Neural progenitor cell (in vitro differentiated cells): Measurements from ENCODE around the gene GRB2. TPM values are rescaled to one million over a fixed set of nuclear protein-coding genes. Genes with fewer than 3 reads are reported as not detected.

Experiments
- DNase-seq: peaks from one replicate; pipeline ENCODE4 v3.0.0-alpha.2; 2016; ENCODE audit warnings: low spot score
- H2AFZ ChIP-seq: fragments of 200-600 bp; sonication (generic); replicated peaks from 2 replicates; pipeline ENCODE4 v1.6.1; 2016; ENCODE audit warnings: antibody characterized with exemption
- H3F3A ChIP-seq: fragments of 200-600 bp; sonication (generic); 2 replicates; pipeline ENCODE4 v1.6.1; 2016; ENCODE audit warnings: antibody characterized with exemption, low read depth
- H3K27ac ChIP-seq: fragments of 200-600 bp; sonication (generic); 2 replicates; pipeline ENCODE4 v1.5.1; 2016; ENCODE audit warnings: mild to moderate bottlenecking
- H3K27me3 ChIP-seq: fragments of 200-600 bp; sonication (generic); 2 replicates; pipeline ENCODE4 v1.6.1; 2016; ENCODE audit warnings: mild to moderate bottlenecking, moderate library complexity
- H3K36me3 ChIP-seq: fragments of 200-600 bp; sonication (generic); 2 replicates; pipeline ENCODE4 v1.5.1; 2016
- H3K4me1 ChIP-seq: fragments of 200-600 bp; sonication (generic); 2 replicates; pipeline ENCODE4 v1.6.1; 2016; ENCODE audit warnings: mixed run types
- H3K4me2 ChIP-seq: fragments of 200-600 bp; sonication (generic); 2 replicates; pipeline ENCODE4 v1.6.1; 2016
- H3K4me3 ChIP-seq: fragments of 200-600 bp; sonication (generic); 2 replicates; pipeline ENCODE4 v1.5.1; 2016
- H3K79me2 ChIP-seq: fragments of 200-600 bp; sonication (generic); 2 replicates; pipeline ENCODE4 v1.6.1; 2016; ENCODE audit warnings: low read depth
- H3K9ac ChIP-seq: fragments of 200-600 bp; sonication (generic); 2 replicates; pipeline ENCODE4 v1.6.1; 2016
- H3K9me3 ChIP-seq: fragments of 200-600 bp; sonication (generic); 2 replicates; pipeline ENCODE4 v1.5.1; 2016; ENCODE audit warnings: low read depth
- H4K20me1 ChIP-seq: fragments of 200-600 bp; sonication (generic); 2 replicates; pipeline ENCODE4 v1.6.1; 2016; ENCODE audit warnings: low read depth
- H3K27ac Mint-ChIP-seq: 3 replicates; pipeline ENCODE4 v1.8.0; 2021; ENCODE audit warnings: mixed read lengths
- H3K27me3 Mint-ChIP-seq: 2 replicates; pipeline ENCODE4 v1.8.0; 2022; ENCODE audit warnings: low read depth, mild to moderate bottlenecking, inconsistent platforms, moderate library complexity, mixed read lengths; ENCODE audit not compliant: insufficient read depth
- H3K36me3 Mint-ChIP-seq: 3 replicates; pipeline ENCODE4 v1.8.0; 2021; ENCODE audit warnings: mixed read lengths
- H3K4me1 Mint-ChIP-seq: 3 replicates; pipeline ENCODE4 v1.8.0; 2021; ENCODE audit warnings: mixed read lengths
- H3K4me3 Mint-ChIP-seq: 3 replicates; pipeline ENCODE4 v1.8.0; 2021; ENCODE audit warnings: mild to moderate bottlenecking, moderate library complexity, mixed read lengths
- H3K9me3 Mint-ChIP-seq: 3 replicates; pipeline ENCODE4 v1.8.0; 2020; ENCODE audit warnings: mixed read lengths
- EZH2 ChIP-seq: fragments of 200-600 bp; sonication (generic); IDR thresholded peaks from 2 replicates; pipeline ENCODE4 v1.6.1; 2017; ENCODE audit warnings: antibody characterized with exemption, mild to moderate bottlenecking, moderate library complexity
- EZH2phosphoT487 ChIP-seq: fragments of 200-600 bp; sonication (generic); IDR thresholded peaks from 2 replicates; pipeline ENCODE4 v1.6.1; 2017; ENCODE audit warnings: antibody characterized with exemption
- total RNA-seq: library from RNA; depleted of rRNA; stranded (reverse); fragments of >200 nt; gene quantifications from 2 replicates; pipeline ENCODE4 v1.2.3, GENCODE V29; 2015; ENCODE audit warnings: low replicate concordance
- TF ChIP-seq, protein P1 (sequence below): fragments of 200-600 bp; sonication (generic); IDR thresholded peaks from 2 replicates; pipeline ENCODE4 v1.5.1; 2017; ENCODE audit warnings: antibody characterized with exemption, mild to moderate bottlenecking

GRB2 gene
- total RNA-seq, 1 donor from 2014 or later = 72.5 TPM

DNA sequence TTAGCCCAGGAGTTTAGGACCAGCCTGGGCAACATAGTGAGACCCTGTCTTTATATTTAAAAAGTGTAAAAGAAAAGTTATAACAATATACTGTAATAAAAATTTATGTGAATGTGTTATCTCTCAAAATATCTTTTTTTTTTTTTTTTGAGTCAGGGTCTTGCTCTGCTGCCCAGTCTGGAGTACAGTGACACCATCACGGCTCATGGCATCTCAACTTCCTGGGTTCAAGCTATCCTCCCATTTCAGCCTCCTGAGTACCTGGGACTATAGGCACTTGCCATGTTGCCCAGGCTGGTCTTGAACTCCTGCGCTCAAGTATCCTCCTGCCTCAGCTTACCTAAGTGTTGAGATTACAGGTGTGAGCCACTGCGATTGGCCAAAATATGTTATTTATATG lies 70.8 kb downstream of the GRB2 start:
- Mint-ChIP-seq H3K9me3 (no peaks in the 10 kb centered on the region), H3K4me1 (peaks cover 12% of the 10 kb centered on the region), H3K27ac (no peak overlapping the region), H3K36me3 (peaks cover 2% of the 10 kb centered on the region), H3K27me3 (peaks cover 2% of the 10 kb centered on the region), H3K4me3 (no peak overlapping the region)
- H3K9me3 ChIP-seq = no peaks in the 10 kb centered on the region
- H3K36me3 ChIP-seq = no peaks in the 10 kb centered on the region
- no peak overlapping the region for H3K4me2 ChIP-seq
- no peak overlapping the region for H3K27ac ChIP-seq
- no peaks in the 10 kb centered on the region for H3K4me1 ChIP-seq
- H3K27me3 ChIP-seq = no peaks in the 10 kb centered on the region
- peaks cover 45% of the 10 kb centered on the region for H4K20me1 ChIP-seq
- H3K4me3 ChIP-seq = no peak overlapping the region
- peaks cover 63% of the 10 kb centered on the region for H3K79me2 ChIP-seq
- no peak overlapping the region for H2AFZ ChIP-seq
- TF ChIP-seq, protein P1, sequence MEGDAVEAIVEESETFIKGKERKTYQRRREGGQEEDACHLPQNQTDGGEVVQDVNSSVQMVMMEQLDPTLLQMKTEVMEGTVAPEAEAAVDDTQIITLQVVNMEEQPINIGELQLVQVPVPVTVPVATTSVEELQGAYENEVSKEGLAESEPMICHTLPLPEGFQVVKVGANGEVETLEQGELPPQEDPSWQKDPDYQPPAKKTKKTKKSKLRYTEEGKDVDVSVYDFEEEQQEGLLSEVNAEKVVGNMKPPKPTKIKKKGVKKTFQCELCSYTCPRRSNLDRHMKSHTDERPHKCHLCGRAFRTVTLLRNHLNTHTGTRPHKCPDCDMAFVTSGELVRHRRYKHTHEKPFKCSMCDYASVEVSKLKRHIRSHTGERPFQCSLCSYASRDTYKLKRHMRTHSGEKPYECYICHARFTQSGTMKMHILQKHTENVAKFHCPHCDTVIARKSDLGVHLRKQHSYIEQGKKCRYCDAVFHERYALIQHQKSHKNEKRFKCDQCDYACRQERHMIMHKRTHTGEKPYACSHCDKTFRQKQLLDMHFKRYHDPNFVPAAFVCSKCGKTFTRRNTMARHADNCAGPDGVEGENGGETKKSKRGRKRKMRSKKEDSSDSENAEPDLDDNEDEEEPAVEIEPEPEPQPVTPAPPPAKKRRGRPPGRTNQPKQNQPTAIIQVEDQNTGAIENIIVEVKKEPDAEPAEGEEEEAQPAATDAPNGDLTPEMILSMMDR = no peak
- no peak for TF ChIP-seq EZH2phosphoT487
- TF ChIP-seq EZH2 = no peak
- DNase-seq = no peak
- H3K9ac ChIP-seq = no peak overlapping the region
- H3F3A ChIP-seq = peaks cover 4% of the 10 kb centered on the region

DNA sequence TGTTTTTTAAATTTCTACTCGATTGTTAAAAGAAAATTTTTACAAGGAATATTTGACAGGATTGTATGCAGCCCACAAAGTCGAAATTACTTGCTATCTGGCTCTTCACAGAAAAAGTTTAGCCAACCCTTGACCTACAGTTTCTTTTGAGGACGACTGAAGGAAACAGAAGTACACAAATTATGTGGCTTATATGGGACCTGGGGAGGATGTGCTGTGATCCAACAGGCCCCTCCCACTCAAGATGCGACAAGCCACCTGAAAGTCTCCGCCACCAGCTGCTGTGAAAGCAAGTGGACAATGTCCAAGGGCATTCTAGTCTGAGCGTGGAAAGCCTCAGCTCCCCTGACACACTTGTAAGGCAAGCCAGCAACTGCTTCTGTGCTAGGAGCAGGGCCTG lies 73.8 kb downstream of the GRB2 start:
- H3K27me3 Mint-ChIP-seq = peaks cover 4% of the 10 kb centered on the region
- H3K4me2 ChIP-seq = no peak overlapping the region
- H3K9me3 ChIP-seq = no peaks in the 10 kb centered on the region
- H3K27me3 ChIP-seq = no peaks in the 10 kb centered on the region
- H3K4me3 Mint-ChIP-seq = no peak overlapping the region
- peaks cover 41% of the 10 kb centered on the region for H4K20me1 ChIP-seq
- H3K36me3 Mint-ChIP-seq = peaks cover 7% of the 10 kb centered on the region
- no peaks in the 10 kb centered on the region for H3K36me3 ChIP-seq
- no peaks in the 10 kb centered on the region for H3K4me1 ChIP-seq
- H3K79me2 ChIP-seq = peaks cover 41% of the 10 kb centered on the region
- peaks cover 12% of the 10 kb centered on the region for H3K4me1 Mint-ChIP-seq
- no peak for DNase-seq
- no peak overlapping the region for H3K9ac ChIP-seq
- no peak overlapping the region for H3K4me3 ChIP-seq
- peaks cover 4% of the 10 kb centered on the region for H3F3A ChIP-seq
- H3K9me3 Mint-ChIP-seq = no peaks in the 10 kb centered on the region
- TF ChIP-seq EZH2phosphoT487 = no peak
- TF ChIP-seq, protein P1 = no peak
- TF ChIP-seq EZH2 = no peak
- H3K27ac Mint-ChIP-seq = no peak overlapping the region
- H3K27ac ChIP-seq = no peak overlapping the region
- H2AFZ ChIP-seq = no peak overlapping the region

DNA sequence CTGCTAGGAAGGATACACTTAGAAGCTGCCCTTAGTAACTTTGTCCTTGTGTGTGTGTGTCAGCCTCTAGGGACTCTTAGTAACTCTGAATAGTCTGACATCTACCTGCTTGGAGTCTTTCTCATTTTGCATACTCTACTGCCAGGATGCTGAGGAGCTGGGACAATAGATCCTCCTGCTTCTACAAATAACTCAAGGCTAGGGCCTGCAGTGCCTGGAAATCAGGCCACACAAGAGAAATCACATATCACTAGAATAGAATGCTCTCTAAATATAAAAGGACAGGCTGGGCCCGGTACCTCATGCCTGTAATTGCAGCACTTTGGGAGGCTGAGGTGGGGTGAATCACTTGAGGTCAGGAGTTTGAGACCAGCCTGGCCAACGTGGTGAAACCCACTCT lies 77.7 kb downstream of the GRB2 start:
- Histone ChIP-seq H3K27ac (no peak overlapping the region), H3K4me3 (no peak overlapping the region), H2AFZ (no peak overlapping the region), H3K79me2 (peaks cover 3% of the 10 kb centered on the region), H3K27me3 (no peaks in the 10 kb centered on the region), H3K9ac (no peak overlapping the region), H3K9me3 (no peaks in the 10 kb centered on the region), H3K4me2 (no peak overlapping the region), H3K36me3 (no peaks in the 10 kb centered on the region), H3F3A (peaks cover 16% of the 10 kb centered on the region), H4K20me1 (peaks cover 22% of the 10 kb centered on the region), H3K4me1 (peaks cover 4% of the 10 kb centered on the region)
- Mint-ChIP-seq H3K36me3 (peaks cover 10% of the 10 kb centered on the region), H3K4me3 (no peak overlapping the region), H3K9me3 (no peaks in the 10 kb centered on the region), H3K27ac (peak overlapping the region; percentile 82), H3K27me3 (peaks cover 2% of the 10 kb centered on the region), H3K4me1 (peaks cover 6% of the 10 kb centered on the region)
- no peak for DNase-seq
- TF ChIP-seq EZH2phosphoT487 = no peak
- TF ChIP-seq EZH2 = no peak
- TF ChIP-seq, protein P1 = no peak
